Measurements from ENCODE around the gene UBA52.
"Not testable (repeated sequence)": the region's sequence is repeated elsewhere in the genome, so short reads cannot be mapped to it uniquely, and the experiment has no call there.

The UBA52 gene

GRCh38 chr19:18557411-18558201 lies 14.1 kb upstream of the UBA52 start, which contains the start of gene KXD1:
Gene KXD1 (plus strand): TSS chr19:18557870. CDS start chr19:18562057, 4,187 bp downstream.
- DNase-seq = peak; percentile 88

GRCh38 chr19:18558202-18558555 lies 13.5 kb upstream of the UBA52 start:
- no peak for DNase-seq

- no peak for DNase-seq
Observed at GRCh38 chr19:18558604-18559003, 13.1 kb upstream of the UBA52 start.

- no peak for DNase-seq
Observed at GRCh38 chr19:18559685-18560084, 12.0 kb upstream of the UBA52 start.

- no peak for DNase-seq
Observed at GRCh38 chr19:18562086-18562485, 9.6 kb upstream of the UBA52 start.

GRCh38 chr19:18566953-18567352 lies 4.7 kb upstream of the UBA52 start:
- no peak for DNase-seq

GRCh38 chr19:18568367-18568766 lies 3.3 kb upstream of the UBA52 start:
- DNase-seq = no peak

GRCh38 chr19:18574691-18575291 lies 3.1 kb downstream of the UBA52 start:
- DNase-seq = no peak

GRCh38 chr19:18576383-18576782 lies 4.7 kb downstream of the UBA52 start:
- no peak for DNase-seq

- DNase-seq = no peak
Observed at GRCh38 chr19:18577365-18577914, 5.8 kb downstream of the UBA52 start.

- DNase-seq = no peak
Observed at GRCh38 chr19:18580311-18580710, 8.7 kb downstream of the UBA52 start.

GRCh38 chr19:18586306-18586705 lies 14.6 kb downstream of the UBA52 start:
- DNase-seq = no peak

GRCh38 chr19:18587561-18587960 lies 15.9 kb downstream of the UBA52 start:
- DNase-seq = no peak

- DNase-seq = no peak
Observed at GRCh38 chr19:18587962-18588610, 16.4 kb downstream of the UBA52 start.

GRCh38 chr19:18588611-18589379 lies 17.1 kb downstream of the UBA52 start, which contains the start of gene REX1BD:
Gene REX1BD (plus strand): TSS chr19:18588798. CDS start chr19:18588802, 4 bp downstream.
- DNase-seq = no peak

GRCh38 chr19:18589380-18590272 lies 18.0 kb downstream of the UBA52 start:
- no peak for DNase-seq

GRCh38 chr19:18590273-18591272 lies 18.9 kb downstream of the UBA52 start:
- DNase-seq = no peak

- no peak for DNase-seq
Observed at GRCh38 chr19:18591735-18592385, 20.2 kb downstream of the UBA52 start.

GRCh38 chr19:18592732-18593131 lies 21.1 kb downstream of the UBA52 start:
- DNase-seq = not testable (repeated sequence)

Measured in NCI-H2081 treated with DMSO at 0.1 percent for 48 hours (cell line).